ENCODE data around the gene TAF1D.

Gene TAF1D

GRCh38 chr11:93767018-93767417 lies 25.7 kb upstream of the TAF1D start:
- Histone ChIP-seq H3K4me2 (ENCODE audit: low read length) (no peak overlapping the region), H4K8ac (ENCODE audit: low read depth, low read length) (no peak overlapping the region), H4K91ac (ENCODE audit: low read depth, low read length) (no peak overlapping the region), H2BK120ac (ENCODE audit: insufficient read depth, low read length, poor library complexity) (no peak overlapping the region), H2AFZ (ENCODE audit: insufficient read depth, low read length, poor library complexity) (no peak overlapping the region), H4K12ac (ENCODE audit: low read depth, low read length) (no peak overlapping the region), H3K9me3 (ENCODE audit: insufficient read depth, low read depth, low read length) (no peaks in the 10 kb centered on the region), H3K27ac (ENCODE audit: low read depth, low read length) (no peak overlapping the region), H3K4me3 (ENCODE audit: low read depth, low read length) (no peak overlapping the region), H3K18ac (ENCODE audit: low read length) (no peak overlapping the region), H2AK5ac (ENCODE audit: low read length) (no peak overlapping the region), H3K9ac (ENCODE audit: low read length) (no peak overlapping the region), H3K14ac (ENCODE audit: low read length) (no peak overlapping the region), H3K79me1 (ENCODE audit: low read length) (no peaks in the 10 kb centered on the region), H3K36me3 (ENCODE audit: control insufficient read depth in 1 of 2, insufficient read depth in 2 of 2, low read length in 2 of 2) (peaks cover 0 to 2% of the 10 kb centered on the region in 2 experiments), H3K79me2 (ENCODE audit: control insufficient read depth, insufficient read depth, low read length, poor library complexity) (no peaks in the 10 kb centered on the region), H3K23ac (ENCODE audit: low read length) (no peak overlapping the region), H3K27me3 (ENCODE audit: insufficient read depth, low read length) (no peaks in the 10 kb centered on the region), H2BK12ac (ENCODE audit: low read length) (no peak overlapping the region), H3K4me1 (ENCODE audit: control insufficient read depth in 1 of 2, insufficient read depth in 2 of 2, low read length in 2 of 2) (peaks cover 0 to 3% of the 10 kb centered on the region in 2 experiments), H3K4ac (ENCODE audit: low read depth, low read length) (no peak overlapping the region), H2BK5ac (ENCODE audit: low read depth, low read length, poor library complexity) (no peak overlapping the region)
- DNase-seq: no peak
- no CpG with 5 or more reads among the region's 3 CpGs for WGBS (ENCODE audit: extremely low coverage, insufficient coverage, insufficient read length)

GRCh38 chr11:93766504-93766903 lies 25.2 kb upstream of the TAF1D start:
- H3K36me3 ChIP-seq (ENCODE audit: control insufficient read depth in 1 of 2, insufficient read depth in 2 of 2, low read length in 2 of 2): peaks cover 0 to 4% of the 10 kb centered on the region in 2 experiments
- no peak overlapping the region for H3K4ac ChIP-seq (ENCODE audit: low read depth, low read length)
- no peaks in the 10 kb centered on the region for H3K79me1 ChIP-seq (ENCODE audit: low read length)
- H2AK5ac ChIP-seq (ENCODE audit: low read length): no peak overlapping the region
- no peaks in the 10 kb centered on the region for H3K27me3 ChIP-seq (ENCODE audit: insufficient read depth, low read length)
- no CpG with 5 or more reads among the region's 5 CpGs for WGBS (ENCODE audit: extremely low coverage, insufficient coverage, insufficient read length)
- H2BK5ac ChIP-seq (ENCODE audit: low read depth, low read length, poor library complexity): no peak overlapping the region
- H3K23ac ChIP-seq (ENCODE audit: low read length): no peak overlapping the region
- no peak overlapping the region for H3K27ac ChIP-seq (ENCODE audit: low read depth, low read length)
- no peak overlapping the region for H2BK120ac ChIP-seq (ENCODE audit: insufficient read depth, low read length, poor library complexity)
- no peak overlapping the region for H3K14ac ChIP-seq (ENCODE audit: low read length)
- H2BK12ac ChIP-seq (ENCODE audit: low read length): no peak overlapping the region
- H3K4me2 ChIP-seq (ENCODE audit: low read length): no peak overlapping the region
- H3K9me3 ChIP-seq (ENCODE audit: insufficient read depth, low read depth, low read length): no peaks in the 10 kb centered on the region
- H3K4me3 ChIP-seq (ENCODE audit: low read depth, low read length): no peak overlapping the region
- peak; percentile 29 to 89 for DNase-seq
- no peak overlapping the region for H3K18ac ChIP-seq (ENCODE audit: low read length)
- H3K9ac ChIP-seq (ENCODE audit: low read length): no peak overlapping the region
- H4K12ac ChIP-seq (ENCODE audit: low read depth, low read length): no peak overlapping the region
- no peak overlapping the region for H2AFZ ChIP-seq (ENCODE audit: insufficient read depth, low read length, poor library complexity)
- no peak overlapping the region for H4K8ac ChIP-seq (ENCODE audit: low read depth, low read length)
- H3K79me2 ChIP-seq (ENCODE audit: control insufficient read depth, insufficient read depth, low read length, poor library complexity): no peaks in the 10 kb centered on the region
- H4K91ac ChIP-seq (ENCODE audit: low read depth, low read length): no peak overlapping the region
- peaks cover 0 to 3% of the 10 kb centered on the region in 2 experiments for H3K4me1 ChIP-seq (ENCODE audit: control insufficient read depth in 1 of 2, insufficient read depth in 2 of 2, low read length in 2 of 2)

- Histone ChIP-seq H2BK12ac (ENCODE audit: low read length) (no peak overlapping the region), H4K8ac (ENCODE audit: low read depth, low read length) (no peak overlapping the region), H3K4ac (ENCODE audit: low read depth, low read length) (no peak overlapping the region), H3K4me2 (ENCODE audit: low read length) (no peak overlapping the region), H2AK5ac (ENCODE audit: low read length) (no peak overlapping the region), H3K79me2 (ENCODE audit: control insufficient read depth, insufficient read depth, low read length, poor library complexity) (no peaks in the 10 kb centered on the region), H3K79me1 (ENCODE audit: low read length) (no peaks in the 10 kb centered on the region), H3K18ac (ENCODE audit: low read length) (no peak overlapping the region), H3K23ac (ENCODE audit: low read length) (no peak overlapping the region), H3K36me3 (ENCODE audit: control insufficient read depth in 1 of 2, insufficient read depth in 2 of 2, low read length in 2 of 2) (peaks cover 0 to 4% of the 10 kb centered on the region in 2 experiments), H3K27ac (ENCODE audit: low read depth, low read length) (no peak overlapping the region), H3K27me3 (ENCODE audit: insufficient read depth, low read length) (no peaks in the 10 kb centered on the region), H2AFZ (ENCODE audit: insufficient read depth, low read length, poor library complexity) (no peak overlapping the region), H3K14ac (ENCODE audit: low read length) (no peak overlapping the region), H3K9ac (ENCODE audit: low read length) (no peak overlapping the region), H3K4me3 (ENCODE audit: low read depth, low read length) (no peak overlapping the region), H2BK120ac (ENCODE audit: insufficient read depth, low read length, poor library complexity) (no peak overlapping the region), H4K91ac (ENCODE audit: low read depth, low read length) (no peak overlapping the region), H4K12ac (ENCODE audit: low read depth, low read length) (no peak overlapping the region), H2BK5ac (ENCODE audit: low read depth, low read length, poor library complexity) (no peak overlapping the region), H3K4me1 (ENCODE audit: control insufficient read depth in 1 of 2, insufficient read depth in 2 of 2, low read length in 2 of 2) (peaks cover 0 to 3% of the 10 kb centered on the region in 2 experiments), H3K9me3 (ENCODE audit: insufficient read depth, low read depth, low read length) (no peaks in the 10 kb centered on the region)
- WGBS (ENCODE audit: extremely low coverage, insufficient coverage, insufficient read length): no CpG with 5 or more reads among the region's 2 CpGs
- no peak for DNase-seq
These were observed 24.3 kb upstream of the TAF1D start for GRCh38 chr11:93765551-93765950.

- H3K14ac ChIP-seq (ENCODE audit: low read length): no peak overlapping the region
- no peak overlapping the region for H3K4me2 ChIP-seq (ENCODE audit: low read length)
- no peak overlapping the region for H3K4me3 ChIP-seq (ENCODE audit: low read depth, low read length)
- H3K79me1 ChIP-seq (ENCODE audit: low read length): no peaks in the 10 kb centered on the region
- H3K18ac ChIP-seq (ENCODE audit: low read length): no peak overlapping the region
- no peak overlapping the region for H4K8ac ChIP-seq (ENCODE audit: low read depth, low read length)
- H3K27me3 ChIP-seq (ENCODE audit: insufficient read depth, low read length): no peaks in the 10 kb centered on the region
- no peak overlapping the region for H2BK120ac ChIP-seq (ENCODE audit: insufficient read depth, low read length, poor library complexity)
- peaks cover 12 to 19% of the 10 kb centered on the region in 2 experiments for H3K36me3 ChIP-seq (ENCODE audit: control insufficient read depth in 1 of 2, insufficient read depth in 2 of 2, low read length in 2 of 2)
- no peaks in the 10 kb centered on the region for H3K79me2 ChIP-seq (ENCODE audit: control insufficient read depth, insufficient read depth, low read length, poor library complexity)
- no peak overlapping the region for H2AFZ ChIP-seq (ENCODE audit: insufficient read depth, low read length, poor library complexity)
- H2BK5ac ChIP-seq (ENCODE audit: low read depth, low read length, poor library complexity): no peak overlapping the region
- H4K12ac ChIP-seq (ENCODE audit: low read depth, low read length): no peak overlapping the region
- H2AK5ac ChIP-seq (ENCODE audit: low read length): no peak overlapping the region
- no peak overlapping the region for H3K23ac ChIP-seq (ENCODE audit: low read length)
- no peak overlapping the region for H4K91ac ChIP-seq (ENCODE audit: low read depth, low read length)
- H3K9ac ChIP-seq (ENCODE audit: low read length): no peak overlapping the region
- DNase-seq: no peak
- H3K27ac ChIP-seq (ENCODE audit: low read depth, low read length): no peak overlapping the region
- peaks cover 0 to 3% of the 10 kb centered on the region in 2 experiments for H3K4me1 ChIP-seq (ENCODE audit: control insufficient read depth in 1 of 2, insufficient read depth in 2 of 2, low read length in 2 of 2)
- no peak overlapping the region for H3K4ac ChIP-seq (ENCODE audit: low read depth, low read length)
- no peak overlapping the region for H2BK12ac ChIP-seq (ENCODE audit: low read length)
- H3K9me3 ChIP-seq (ENCODE audit: insufficient read depth, low read depth, low read length): no peaks in the 10 kb centered on the region
- no CpG with 5 or more reads among the region's 1 CpG for WGBS (ENCODE audit: extremely low coverage, insufficient coverage, insufficient read length)
These were observed 20.6 kb upstream of the TAF1D start for GRCh38 chr11:93761910-93762309.
